ENCODE measurements around the gene GCHFR. TPM values are rescaled to one million over a fixed set of nuclear protein-coding genes. Genes with fewer than 3 reads are reported as not detected.
A peak's percentile ranks its signal among the peaks of the same experiment; 100 is the strongest.

The GCHFR gene
- total RNA-seq = 99.5 TPM
- long read RNA-seq, transcript GCHFR-201 (3 exons, 777 nt) = major isoform, 82 of 116 reads
- long read RNA-seq, partial matches to known transcripts = 0 of 116 reads
- long read RNA-seq, other reads (novel, unspliced or antisense) = 33 of 116 reads

DNA sequence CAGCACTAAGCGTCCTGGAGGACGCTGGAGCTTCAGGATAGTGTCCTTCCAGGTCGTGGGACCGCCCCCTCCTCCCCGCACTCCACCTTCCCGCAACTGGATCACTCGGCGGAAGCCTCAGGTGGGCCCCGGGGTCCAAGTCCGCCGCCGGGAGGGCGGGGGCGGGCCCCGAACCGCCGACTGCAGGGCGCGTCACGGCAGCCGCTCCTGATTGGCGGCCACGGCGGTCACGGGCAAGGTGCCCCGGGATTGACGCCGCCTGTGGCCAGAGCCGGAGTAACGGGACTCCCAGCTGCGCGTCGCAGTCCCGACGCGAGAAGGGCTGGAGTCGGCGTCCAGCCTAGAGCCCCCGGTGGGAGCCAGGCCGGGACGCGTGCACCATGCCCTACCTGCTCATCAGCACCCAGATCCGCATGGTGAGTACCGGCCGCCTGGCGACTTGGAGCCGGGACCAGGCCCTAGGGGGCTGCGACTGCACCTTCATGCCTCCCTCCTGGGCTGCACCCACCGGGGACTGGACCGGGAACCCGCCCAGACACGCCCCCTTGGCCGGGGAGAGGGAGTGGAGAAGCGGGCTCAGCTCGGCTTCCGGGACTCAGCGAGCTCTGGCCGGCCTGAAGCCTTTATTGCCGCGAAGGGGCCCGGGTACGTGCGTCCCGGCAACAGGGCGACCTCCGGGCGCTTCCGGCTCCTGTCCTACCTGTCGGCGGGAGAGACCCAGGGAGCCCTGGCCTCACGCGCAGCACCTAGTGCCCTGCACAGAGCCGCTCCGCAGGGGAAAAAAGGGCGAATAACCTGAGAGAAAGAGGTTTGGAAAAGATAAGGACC is at the start of gene GCHFR:
Gene GCHFR, plus strand, starts transcription at position 268 of the 828 bp plus-strand sequence. Its CDS starts 113 bp downstream, at position 381.
- Histone ChIP-seq H3K4me1 (peaks cover 53% of the 10 kb centered on the region), H3K4me3 (peak within 1 kb of the TSS; percentile 75), H3K27ac (peak within 1 kb of the TSS; percentile 89), H3K27me3 (ENCODE audit: low read depth) (no peaks in the 10 kb centered on the region), H3K9me3 (no peaks in the 10 kb centered on the region), H3K36me3 (peaks cover 30% of the 10 kb centered on the region)
- DNase-seq (peak; percentile 89), ATAC-seq (peak; percentile 85 to 89)
- TF ChIP-seq, protein P1, sequence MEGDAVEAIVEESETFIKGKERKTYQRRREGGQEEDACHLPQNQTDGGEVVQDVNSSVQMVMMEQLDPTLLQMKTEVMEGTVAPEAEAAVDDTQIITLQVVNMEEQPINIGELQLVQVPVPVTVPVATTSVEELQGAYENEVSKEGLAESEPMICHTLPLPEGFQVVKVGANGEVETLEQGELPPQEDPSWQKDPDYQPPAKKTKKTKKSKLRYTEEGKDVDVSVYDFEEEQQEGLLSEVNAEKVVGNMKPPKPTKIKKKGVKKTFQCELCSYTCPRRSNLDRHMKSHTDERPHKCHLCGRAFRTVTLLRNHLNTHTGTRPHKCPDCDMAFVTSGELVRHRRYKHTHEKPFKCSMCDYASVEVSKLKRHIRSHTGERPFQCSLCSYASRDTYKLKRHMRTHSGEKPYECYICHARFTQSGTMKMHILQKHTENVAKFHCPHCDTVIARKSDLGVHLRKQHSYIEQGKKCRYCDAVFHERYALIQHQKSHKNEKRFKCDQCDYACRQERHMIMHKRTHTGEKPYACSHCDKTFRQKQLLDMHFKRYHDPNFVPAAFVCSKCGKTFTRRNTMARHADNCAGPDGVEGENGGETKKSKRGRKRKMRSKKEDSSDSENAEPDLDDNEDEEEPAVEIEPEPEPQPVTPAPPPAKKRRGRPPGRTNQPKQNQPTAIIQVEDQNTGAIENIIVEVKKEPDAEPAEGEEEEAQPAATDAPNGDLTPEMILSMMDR (IDR thresholded peaks at IDR 0.05) = peak; percentile 58
- intact Hi-C loops (cut with DNase I) = no loop called here

- Histone ChIP-seq H3K4me3 (no peak overlapping the region), H3K36me3 (no peaks in the 10 kb centered on the region), H3K27ac (no peak overlapping the region), H3K9me3 (no peaks in the 10 kb centered on the region), H3K4me1 (no peaks in the 10 kb centered on the region), H3K27me3 (ENCODE audit: low read depth) (no peaks in the 10 kb centered on the region)
- no peak for DNase-seq
- intact Hi-C loops (cut with DNase I) = no loop called here
- ATAC-seq = no peak
- TF ChIP-seq, protein P1 (IDR thresholded peaks at IDR 0.05) = no peak
Observed at GRCh38 chr15:40714144-40714543, 49.7 kb upstream of the GCHFR start.

GRCh38 chr15:40716165-40716564 is 47.7 kb upstream of the GCHFR start:
- no peaks in the 10 kb centered on the region for H3K36me3 ChIP-seq
- no peak for ATAC-seq
- no peaks in the 10 kb centered on the region for H3K4me1 ChIP-seq
- no peak for DNase-seq
- intact Hi-C loops (cut with DNase I) = no loop called here
- TF ChIP-seq, protein P1 (IDR thresholded peaks at IDR 0.05) = no peak
- H3K27me3 ChIP-seq (ENCODE audit: low read depth) = no peaks in the 10 kb centered on the region
- no peak overlapping the region for H3K4me3 ChIP-seq
- no peak overlapping the region for H3K27ac ChIP-seq
- H3K9me3 ChIP-seq = no peaks in the 10 kb centered on the region

DNA sequence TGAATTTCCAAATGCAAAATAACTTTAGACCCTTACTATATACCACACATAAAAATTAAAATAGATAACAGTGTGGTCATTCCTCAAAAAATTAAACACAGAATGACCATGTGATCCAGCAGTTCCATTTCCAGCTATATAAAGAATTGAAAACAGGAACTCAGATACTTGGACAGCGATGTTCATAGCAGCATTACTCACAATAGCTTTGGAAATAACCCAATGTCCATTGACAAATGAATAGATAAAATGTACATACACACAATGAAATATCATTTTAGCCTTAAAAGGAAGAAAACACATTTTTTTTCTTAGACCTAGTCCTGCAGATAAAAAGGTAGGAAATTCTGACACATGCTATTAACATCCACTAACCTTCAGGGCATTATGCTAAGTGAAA is 42.2 kb upstream of the GCHFR start:
- DNase-seq (no peak), ATAC-seq (no peak)
- Histone ChIP-seq H3K9me3 (no peaks in the 10 kb centered on the region), H3K36me3 (no peaks in the 10 kb centered on the region), H3K27me3 (ENCODE audit: low read depth) (no peaks in the 10 kb centered on the region), H3K4me3 (no peak overlapping the region), H3K27ac (no peak overlapping the region), H3K4me1 (no peaks in the 10 kb centered on the region)
- TF ChIP-seq, protein P1 (IDR thresholded peaks at IDR 0.05) = no peak
- intact Hi-C loops (cut with DNase I) = no loop called here

GRCh38 chr15:40722354-40722753 is 41.5 kb upstream of the GCHFR start:
- Histone ChIP-seq H3K4me3 (no peak overlapping the region), H3K36me3 (no peaks in the 10 kb centered on the region), H3K27ac (no peak overlapping the region), H3K4me1 (no peaks in the 10 kb centered on the region), H3K9me3 (no peaks in the 10 kb centered on the region), H3K27me3 (ENCODE audit: low read depth) (no peaks in the 10 kb centered on the region)
- DNase-seq (no peak), ATAC-seq (no peak)
- intact Hi-C loops (cut with DNase I) = no loop called here
- TF ChIP-seq, protein P1 (IDR thresholded peaks at IDR 0.05) = no peak
